GM18909 (cell line): Measurements from ENCODE around the gene NPRL2.

Experiments
- ATAC-seq: cut with Tn5 transposase; IDR thresholded peaks from one replicate; pipeline ENCODE4 v1.9.1; 2021; ENCODE audit warnings: mild to moderate bottlenecking; ENCODE audit not compliant: unreplicated experiment, poor library complexity

NPRL2 gene

DNA sequence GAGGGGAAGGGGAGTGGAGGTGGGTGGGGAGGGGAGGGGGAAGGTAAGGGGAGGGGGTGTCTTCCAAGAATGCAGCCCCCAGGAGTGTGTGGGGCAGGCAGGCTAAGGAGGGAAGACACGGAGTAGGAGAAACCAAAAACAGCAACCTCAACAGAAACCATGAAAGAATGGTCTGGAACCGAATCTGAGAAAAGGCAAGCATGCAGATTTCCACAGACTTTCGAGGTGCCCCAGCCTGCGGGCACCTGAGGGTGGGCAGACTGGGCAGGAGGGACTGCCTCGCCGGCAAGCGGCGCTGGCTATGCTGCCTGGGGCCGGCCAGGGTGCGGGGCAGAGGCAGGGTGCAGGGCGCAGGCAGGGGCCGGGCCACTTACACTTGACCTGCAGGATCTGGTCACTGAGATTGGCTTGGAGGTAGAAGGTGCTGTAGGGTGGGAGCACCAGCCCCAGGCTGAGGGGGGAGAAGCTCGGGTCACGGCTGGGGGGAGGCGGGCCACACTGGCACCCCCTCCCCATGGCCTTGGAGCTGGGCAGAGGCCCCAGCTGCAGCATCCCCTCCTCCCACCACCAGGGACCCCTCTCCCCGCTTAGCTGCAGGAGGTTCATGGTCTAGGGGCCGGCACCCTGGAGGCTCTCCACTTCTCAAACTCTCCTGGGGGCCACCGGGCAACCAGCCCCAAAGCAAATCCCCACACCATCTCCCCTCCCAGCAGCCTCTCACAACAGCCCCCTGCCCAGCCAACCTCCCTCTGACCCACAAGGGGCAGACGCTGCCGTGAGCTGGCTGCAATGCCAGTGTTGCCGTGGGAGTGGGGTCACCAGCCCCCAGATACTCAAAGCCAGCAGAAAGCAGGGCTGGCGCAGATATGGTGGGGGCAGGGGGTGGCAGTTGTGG lies 24.0 kb upstream of the NPRL2 start:
- ATAC-seq, result no peak

DNA sequence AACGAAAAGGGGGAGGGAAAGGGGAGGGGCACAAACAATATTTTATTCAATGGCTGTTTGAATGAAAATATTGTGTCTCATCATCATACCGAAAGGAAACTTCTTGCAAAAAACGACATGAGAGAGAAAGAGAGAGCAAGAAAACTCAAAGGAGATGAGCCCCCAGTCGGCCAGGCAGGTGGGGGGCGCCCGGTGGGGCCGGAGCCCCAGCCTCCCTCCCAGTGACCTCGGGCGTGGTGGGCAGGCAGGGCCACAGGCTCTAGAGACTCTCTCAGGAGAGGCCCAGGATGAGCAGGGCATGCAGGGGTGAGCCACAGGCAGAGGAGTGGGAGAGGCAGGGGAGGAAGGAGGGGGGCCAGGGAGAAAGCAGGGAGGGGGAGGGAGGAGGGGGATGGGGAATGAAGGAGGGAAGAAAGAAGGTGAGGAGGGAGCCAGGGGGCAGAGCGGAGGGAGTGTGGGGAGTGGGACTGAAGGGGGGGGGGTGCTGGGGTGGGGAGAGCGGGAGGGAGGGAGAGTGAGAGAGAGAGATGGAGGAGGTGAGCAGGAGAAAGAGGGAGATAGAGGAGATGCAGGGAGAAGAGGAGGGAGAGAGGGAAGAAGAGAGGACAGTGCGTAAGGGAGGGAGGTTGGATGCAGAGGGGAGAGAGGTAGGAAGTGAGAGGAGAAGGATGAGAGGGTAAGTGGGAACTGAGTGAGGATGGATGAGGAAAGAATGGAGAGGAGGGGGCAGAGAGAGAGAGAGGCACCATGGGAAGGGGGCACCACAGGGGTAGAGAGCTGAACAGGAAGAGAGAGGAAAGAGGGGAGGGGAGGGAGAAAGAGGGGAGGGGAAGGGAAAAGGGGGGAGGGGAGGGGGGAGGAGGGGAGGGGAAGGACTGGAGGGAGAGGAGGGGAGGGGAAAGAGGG lies 22.8 kb upstream of the NPRL2 start:
- ATAC-seq, result no peak

DNA sequence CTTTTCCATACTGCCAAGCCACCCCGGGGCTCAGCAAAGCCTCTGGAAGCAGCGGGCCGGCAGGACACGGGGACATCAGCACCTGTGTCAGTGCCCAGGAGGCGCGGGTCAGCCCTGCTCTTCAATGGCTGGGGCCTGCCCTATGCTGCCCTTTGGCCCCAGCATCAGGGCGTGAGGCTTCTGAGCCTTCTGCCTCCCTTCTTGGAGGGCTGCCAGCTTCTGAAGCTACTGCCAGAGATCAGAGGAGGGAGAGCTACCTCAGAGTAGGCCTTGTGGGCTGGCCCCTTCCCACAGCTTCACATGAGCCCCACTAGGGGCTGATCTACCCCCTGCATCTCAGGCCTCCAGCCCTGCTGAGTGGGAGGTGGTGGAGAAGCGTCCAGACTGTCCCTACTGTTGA lies 21.8 kb upstream of the NPRL2 start:
- no peak for ATAC-seq

DNA sequence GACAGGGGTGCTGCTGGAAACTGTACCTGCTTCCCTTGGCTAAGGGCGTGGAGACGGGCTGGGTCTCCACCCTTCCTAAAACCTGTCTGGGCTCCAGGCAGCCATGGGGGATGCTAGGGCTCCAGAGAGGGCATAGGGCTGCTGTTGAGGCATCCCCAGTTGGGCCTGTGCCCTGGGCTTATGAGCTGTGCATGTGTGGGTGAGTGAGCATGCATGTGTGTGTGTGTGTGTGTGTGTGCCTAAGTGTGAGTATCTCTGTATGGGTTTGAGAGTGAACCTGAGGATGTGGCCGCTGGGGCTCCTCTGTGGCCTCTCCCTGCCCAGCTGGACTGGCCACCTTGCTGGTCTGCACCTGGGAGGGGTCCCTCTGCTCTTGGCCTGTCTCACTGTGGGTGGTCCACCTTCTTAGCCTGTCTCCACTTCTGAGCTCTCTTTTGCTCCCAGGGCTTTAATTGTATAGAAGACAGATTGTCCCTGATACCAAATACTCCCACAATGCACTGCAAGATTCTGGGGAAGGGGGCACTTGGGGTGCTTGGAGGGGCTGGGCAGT lies 20.6 kb upstream of the NPRL2 start:
- ATAC-seq, result no peak

DNA sequence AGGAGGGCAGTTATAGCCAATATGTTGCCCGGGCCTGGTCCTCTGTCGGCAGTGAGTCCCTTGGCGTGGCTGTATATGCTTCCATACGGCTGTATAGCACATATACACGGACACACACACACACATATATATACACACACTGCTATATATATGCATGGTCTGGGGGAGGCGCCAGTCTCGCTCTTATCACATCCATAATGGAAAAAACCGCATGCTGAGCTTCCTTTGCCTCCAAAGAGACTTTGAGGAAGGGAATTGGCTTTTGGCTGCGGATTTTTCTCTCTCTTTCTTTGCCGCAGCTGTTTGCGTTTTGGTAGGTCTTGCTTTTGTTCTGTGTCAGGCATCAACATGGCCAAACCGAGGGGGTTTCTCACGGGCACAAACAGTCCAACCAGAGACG lies 20.0 kb upstream of the NPRL2 start:
- ATAC-seq, result no peak

DNA sequence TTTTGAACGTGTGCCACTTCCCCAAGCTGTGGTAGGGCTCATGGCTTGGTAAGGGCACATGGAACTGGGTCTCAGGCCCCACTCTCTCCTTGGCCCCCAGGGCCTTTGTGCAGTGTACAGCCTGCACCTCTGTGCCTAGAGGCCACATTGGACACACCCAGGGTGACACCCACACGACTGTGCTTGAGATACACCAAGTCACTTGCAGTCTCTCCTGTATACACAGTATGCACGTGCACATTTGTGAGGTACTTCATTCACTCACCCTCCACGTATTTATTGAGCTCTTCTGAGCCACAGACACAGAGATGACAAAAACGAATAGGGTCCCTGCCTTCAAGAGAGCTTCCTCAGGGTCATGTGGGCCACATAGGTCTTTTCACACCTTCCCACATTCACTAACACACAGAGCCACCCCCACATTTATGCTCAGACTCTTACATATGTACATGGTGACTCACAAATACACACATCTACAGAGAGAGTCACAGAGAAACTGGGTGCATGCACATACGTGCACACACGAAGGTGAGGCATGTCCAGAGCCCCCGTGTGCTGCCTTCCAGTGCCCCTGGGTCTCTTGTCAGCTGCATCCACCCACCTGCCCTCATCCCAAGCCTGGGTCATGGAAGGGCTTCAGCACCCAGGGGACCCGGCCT lies 18.6 kb upstream of the NPRL2 start:
- no peak for ATAC-seq

DNA sequence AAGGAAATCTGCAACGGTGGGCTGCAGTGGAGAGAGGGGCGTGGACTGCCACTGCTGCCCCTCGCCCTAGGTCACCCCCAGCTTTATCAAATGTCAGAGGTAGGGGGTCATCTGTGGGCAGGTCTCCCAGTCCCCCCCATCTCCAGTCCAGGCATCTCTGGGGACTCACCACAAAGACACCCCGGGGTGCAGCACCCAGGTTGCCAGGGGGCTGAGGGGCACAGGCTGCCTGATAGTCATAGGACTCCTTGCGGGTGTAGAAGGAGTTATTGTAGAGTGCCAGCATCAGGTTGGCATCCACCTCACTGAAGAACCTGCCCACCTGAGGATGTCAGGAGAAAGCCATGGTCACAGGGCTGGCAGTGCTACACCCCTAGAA lies 15.3 kb upstream of the NPRL2 start:
- no peak for ATAC-seq

DNA sequence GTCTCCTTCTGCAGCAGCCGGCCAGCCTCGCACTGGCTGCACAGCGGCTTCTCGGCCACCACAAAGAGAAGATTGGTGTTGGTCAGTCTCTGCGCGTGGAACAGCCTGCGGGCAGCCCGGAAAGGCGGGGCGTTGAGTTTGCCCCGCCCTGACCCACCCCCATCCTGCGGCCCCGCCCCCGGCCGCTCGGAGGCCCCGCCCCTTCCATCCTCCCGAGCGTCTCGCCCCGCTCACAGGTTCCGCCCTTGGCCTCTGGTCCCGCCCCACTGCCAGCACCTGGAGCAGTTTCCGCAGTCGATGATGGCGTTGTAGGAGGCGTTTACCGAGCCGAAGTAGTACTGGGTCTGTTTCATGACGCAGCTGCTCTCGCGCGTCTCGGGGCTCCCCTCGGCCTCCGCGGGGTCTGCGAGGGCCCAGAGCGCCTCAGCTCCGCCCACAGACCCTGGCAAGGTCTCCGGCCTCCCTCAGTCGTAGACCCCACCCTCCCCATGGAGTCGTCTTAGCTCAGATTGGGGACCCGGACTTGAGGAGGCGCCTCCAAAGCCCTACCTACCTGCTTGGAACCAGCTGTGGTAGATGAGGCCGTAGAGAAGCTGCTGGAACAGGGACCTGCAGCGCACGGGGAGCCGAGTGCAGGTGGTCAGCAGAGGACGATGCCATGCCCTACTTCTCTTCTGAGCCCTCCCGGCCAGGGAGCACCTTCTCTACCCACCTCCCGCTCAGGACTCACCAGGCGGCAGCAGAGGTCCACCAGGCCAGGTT lies 14.7 kb upstream of the NPRL2 start:
- ATAC-seq, result peak; percentile 86

DNA sequence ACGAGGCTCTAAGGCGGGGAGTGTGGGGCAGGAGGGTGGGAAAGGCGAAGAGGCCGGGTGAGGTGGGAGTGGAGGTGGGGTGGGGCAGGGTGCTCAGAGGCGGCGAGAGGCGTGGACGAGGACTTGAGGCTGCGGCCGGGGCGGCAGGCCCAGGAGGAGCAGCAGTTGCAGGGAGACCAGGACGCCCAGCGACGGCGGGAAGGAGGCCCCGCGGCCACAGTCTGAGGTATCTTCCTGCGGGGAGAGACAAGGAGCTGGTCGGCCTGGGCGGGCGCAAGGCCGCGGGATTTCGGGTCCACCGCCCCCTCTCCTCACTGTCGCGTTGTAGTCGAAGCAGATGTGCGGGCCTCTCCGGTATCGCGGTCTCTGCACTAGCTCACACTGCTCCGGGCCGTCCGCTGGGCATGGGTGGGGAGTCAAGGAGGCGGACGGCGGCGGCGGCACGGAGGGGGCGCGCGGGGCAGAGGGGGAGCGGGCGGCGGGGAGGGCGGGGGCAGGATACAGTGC lies 14.1 kb upstream of the NPRL2 start:
- no peak for ATAC-seq

DNA sequence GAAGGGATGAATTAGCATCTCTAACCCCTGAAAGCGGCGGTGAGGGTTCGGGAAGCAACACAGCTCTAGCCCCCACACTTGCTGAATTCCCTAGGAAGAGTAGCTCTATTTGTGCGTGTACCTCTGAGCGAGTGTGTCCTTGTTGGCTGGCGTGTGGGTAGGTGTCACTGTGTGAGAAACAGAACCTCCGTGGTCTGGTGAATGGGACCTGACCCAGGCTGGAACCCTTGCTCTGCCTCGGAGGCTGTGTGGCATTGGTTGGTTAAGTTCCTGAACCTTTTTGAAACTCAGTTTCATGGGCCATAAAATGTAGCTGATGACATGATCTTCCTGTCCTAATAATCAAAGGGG lies 9.2 kb upstream of the NPRL2 start:
- ATAC-seq, result peak; percentile 19

DNA sequence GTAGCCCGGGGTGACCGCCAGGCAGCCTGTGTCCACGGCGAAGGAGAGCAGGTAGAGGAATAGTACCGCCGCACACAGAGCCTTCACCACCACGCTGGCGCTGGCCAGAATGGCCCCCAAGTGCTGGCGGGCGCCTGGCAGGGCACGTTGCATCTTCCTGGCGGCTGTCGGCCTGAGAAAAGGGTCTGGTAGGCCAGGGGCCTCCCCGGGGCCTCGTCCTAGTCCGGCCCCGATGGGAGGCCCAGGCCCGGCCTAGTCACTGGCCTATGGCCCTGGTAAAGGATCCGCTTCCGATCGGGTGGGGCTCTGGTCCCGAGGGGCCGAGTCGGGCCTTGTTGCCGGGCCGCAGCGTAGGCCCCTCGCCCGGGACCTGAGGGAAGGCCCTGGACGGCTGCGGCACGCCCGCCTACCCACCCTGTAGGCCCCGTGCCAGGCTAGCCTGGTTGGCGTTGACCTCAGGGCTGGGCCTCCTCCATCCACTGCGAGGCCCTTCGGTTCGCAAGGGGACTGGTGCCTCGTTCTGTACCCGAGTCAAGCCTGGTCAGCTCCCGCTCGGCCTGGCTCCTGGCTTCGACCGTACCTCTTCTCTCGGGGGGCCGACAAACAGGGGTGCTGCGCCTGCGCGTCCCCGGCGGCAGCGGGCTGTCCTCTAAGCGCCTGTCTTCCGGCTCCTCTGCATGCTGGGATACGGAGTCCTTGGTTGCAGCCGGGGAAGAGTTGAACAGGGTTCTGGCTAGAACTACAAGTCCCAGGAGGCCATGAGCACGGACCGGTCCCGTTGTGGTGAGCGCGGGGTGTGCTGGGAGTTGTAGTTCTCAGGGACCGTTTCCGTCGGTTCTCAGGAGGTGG lies 8.6 kb upstream of the NPRL2 start, which contains the start of gene TMEM115:
TSS of gene TMEM115 (minus strand) at position 611 of the 849 bp plus-strand sequence. CDS start at position 153, 458 bp downstream.
- ATAC-seq, result peak; percentile 99

DNA sequence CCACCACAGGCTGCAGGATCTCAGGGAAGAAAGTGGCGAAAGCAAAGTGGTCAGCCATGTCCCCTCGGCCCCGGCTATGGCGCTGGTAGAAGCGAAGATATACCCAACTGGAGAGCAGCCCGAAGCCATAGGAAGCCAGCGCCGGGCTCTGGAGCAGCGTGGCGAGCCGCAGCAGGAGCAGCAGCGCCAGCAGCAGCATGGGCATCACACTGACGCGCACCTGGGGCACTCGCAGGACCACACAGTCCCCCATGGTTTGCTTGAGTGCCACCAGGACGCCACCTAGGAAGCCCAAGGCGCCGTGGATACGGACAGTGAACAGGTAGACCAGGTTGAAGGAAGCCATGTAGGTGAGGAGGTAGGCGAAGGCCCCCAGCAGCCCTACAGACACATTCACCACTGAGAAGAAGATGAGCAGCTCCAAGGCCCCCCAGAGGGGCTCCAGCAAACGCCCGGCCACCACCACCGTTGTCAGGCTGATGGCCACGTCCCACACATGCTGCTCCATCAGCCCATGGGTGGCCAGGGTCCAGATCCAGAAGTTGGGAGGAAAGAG lies 7.9 kb upstream of the NPRL2 start:
- no peak for ATAC-seq

DNA sequence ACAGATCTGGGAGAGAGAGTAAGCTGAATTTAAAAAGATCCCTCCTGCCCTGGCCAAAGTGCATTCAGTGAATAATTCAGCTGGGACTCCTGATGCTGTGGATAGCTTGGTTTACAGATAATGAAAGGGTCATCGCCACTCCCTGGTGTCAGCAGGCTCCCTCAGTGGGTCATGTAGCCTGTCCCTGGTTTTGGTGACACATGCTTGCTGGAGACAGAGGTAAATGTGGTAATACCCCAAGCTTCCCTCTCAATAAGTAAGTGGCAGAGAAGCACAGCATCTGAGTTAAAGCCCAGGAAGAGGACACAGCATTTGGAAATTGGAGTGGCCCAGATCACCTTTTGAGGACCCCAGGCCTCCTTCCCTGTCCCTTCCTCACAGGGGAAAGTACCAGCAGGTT lies 6.9 kb upstream of the NPRL2 start:
- ATAC-seq, result no peak

DNA sequence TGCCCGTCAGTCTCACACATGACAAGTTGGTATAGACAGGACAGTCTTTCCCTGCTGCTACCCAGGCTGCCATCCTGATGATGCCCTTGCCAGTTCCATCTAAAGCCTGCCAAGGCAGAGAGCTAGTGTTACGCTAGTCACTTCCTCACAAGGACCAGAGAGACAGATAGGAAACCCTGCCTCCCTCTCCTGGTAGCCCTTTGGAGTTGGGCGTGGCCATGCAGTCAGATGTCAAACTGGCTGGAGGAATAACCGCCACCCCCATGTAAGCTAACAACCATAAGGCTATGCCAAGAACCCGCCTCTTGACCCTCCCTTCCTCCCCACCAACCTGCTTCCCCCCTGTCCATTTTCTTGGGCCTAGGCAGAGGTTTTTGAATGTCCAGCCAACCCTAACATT lies 6.0 kb upstream of the NPRL2 start:
- ATAC-seq, result no peak

DNA sequence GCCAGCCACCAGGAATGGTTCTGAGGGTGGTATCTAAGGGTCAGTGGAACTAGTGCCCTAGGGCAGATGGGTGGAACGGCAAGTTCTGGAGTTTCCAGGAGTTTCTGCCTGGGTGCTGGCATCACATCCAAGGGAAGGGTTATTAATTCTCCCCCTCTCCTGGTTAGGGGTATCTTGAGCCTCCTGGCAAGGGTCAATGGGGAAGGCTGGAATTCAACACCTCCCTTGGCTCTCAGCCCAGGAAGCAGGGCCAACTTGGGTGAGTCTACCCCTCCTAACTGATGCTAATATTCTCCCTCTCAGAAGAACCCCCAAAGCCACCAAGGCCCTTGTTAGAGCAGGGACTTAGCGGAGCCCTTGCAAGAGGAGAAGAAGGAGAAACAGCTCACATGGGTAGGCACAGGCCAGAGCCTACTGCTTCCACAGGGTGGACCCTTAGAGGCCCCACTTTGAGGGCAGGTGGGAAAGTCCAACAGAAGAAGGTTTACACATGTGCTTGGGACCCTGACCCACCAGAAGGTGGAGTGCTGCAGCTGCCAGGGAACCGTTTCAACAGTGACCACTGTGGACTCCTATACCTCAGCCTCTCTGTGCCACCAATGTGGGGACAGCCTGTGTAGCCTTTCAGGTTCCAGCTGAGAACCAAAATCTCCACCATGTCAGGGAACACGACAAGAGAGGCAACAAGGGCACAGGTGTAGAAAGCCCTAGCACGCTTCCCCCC lies 5.4 kb upstream of the NPRL2 start:
- ATAC-seq, result no peak

DNA sequence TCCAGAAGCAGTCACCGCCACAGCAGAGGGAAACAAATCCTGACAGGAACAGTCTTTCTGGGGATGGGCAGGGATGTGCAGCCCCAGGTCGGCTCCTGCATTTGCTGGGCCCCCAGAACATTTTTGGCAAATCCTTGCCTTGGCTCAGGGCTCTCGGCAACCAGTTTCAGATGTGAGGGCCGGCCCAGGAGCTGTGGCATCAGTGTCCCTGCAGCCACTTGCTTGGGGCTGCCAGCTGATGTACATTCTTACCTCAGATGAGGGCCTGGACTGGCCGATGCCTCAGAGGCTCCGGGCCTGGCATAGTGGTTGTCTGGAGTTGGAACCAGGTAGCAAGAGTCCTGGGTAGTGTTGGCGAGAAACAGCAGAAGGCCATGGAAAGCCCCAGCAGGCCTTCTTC lies 4.3 kb upstream of the NPRL2 start:
- ATAC-seq, result no peak

DNA sequence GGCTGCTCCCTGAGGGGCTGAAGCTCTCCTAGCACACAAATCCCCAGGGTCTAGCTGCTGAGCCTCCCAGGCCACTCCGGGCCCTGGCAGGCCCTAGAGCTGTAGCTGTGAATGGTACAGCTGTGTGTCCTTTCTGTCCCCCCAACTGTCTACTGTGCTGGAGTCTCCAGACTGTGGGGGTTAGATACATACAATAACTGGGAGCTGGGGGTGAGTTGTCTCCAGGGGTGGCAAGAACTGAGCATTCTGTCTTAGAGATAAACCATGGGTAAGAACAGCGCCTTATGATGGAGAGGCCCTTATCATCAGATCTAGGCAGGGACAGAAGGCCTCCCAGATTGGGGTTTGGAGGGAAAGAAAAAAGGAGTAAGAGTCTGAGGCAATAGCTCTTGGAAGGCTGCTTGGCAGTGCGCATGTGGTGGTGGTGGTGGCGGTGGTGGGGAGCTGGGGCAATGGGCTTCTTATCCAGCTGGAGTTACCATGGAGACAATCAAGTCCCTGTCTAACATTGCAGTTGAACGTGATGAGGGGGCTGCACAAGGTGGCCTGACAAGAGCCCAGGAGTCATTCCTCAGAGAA lies 3.7 kb upstream of the NPRL2 start:
- ATAC-seq, result no peak
